K562 (cell line): Measurements from ENCODE around the gene STIM1. TPM values are rescaled to one million over a fixed set of nuclear protein-coding genes. Genes with fewer than 3 reads are reported as not detected.

Experiments used
- ATAC-seq: fragments of 200-7000 bp; cut with Tn5 transposase; 3 replicates; pipeline ENCODE4 v1.9.1; 2020; ENCODE audit warnings: moderate library complexity
- BruUV-seq: library from RNA; stranded (reverse); fragments of 400-500 nt; replicated peaks from 2 replicates; lab custom pipeline; 2021; lab: Mats Ljungman, UMichigan
- CTCF ChIA-PET: fragments of 300-600 bp; formaldehyde crosslinking; extraction: SDS; loops from one replicate; lab custom pipeline; 2021; ENCODE audit warnings: low intra/inter-chr PET ratio; lab: Yijun Ruan, JAX
- POLR2A ChIA-PET: fragments of 300-600, 350-650 bp; sonication (Branson Sonifier 250); formaldehyde crosslinking; extraction: SDS; loops from one replicate; lab custom pipeline; 2021; ENCODE audit warnings: antibody characterized with exemption, inconsistent platforms; lab: Yijun Ruan, JAX
- DNase-seq, 4 experiments: peaks; one replicate each; pipeline versions ENCODE4 v3.0.0 to v3.0.0-alpha.2; 2011 to 2018; ENCODE audit warnings: low spot score in 3 of 4, mixed read lengths in 3 of 4; ENCODE audit errors: extremely low read depth in 1 of 4
- FAIRE-seq: peaks from 2 replicates; lab custom pipeline; 2011; peaks lifted over from hg19 to GRCh38; lab: Jason Lieb, UNC
- H2AFZ ChIP-seq: 2 replicates; pipeline ENCODE4 v1.6.0; 2011; ENCODE audit warnings: low read depth, low read length, control low read depth, inconsistent platforms
- H3K27ac ChIP-seq: fragments of 200-600 bp; 3 replicates; pipeline ENCODE4 v1.8.0; 2011; ENCODE audit warnings: low read depth, mild to moderate bottlenecking, control low read depth, inconsistent platforms, low read length, moderate library complexity, mixed read lengths; ENCODE audit errors: extremely low read depth
- H3K27me3 ChIP-seq, 2 experiments: fragments of 300-600 bp in 1 of 2; 2 replicates in 1 of 2; 3 replicates in 1 of 2; pipeline versions ENCODE4 v1.6.0 to v1.8.0; 2011; ENCODE audit warnings: inconsistent platforms in 2 of 2, low read length in 2 of 2, mild to moderate bottlenecking in 1 of 2, mixed read lengths in 1 of 2, moderate library complexity in 1 of 2; ENCODE audit not compliant: control insufficient read depth in 2 of 2, insufficient read depth in 2 of 2
- H3K36me3 ChIP-seq: fragments of 300-600 bp; 3 replicates; pipeline ENCODE4 v1.8.0; 2011; ENCODE audit warnings: mild to moderate bottlenecking, low read length, inconsistent platforms; ENCODE audit not compliant: control insufficient read depth, insufficient read depth
- H3K4me1 ChIP-seq, 2 experiments: fragments of 200-600 bp in 1 of 2; replicated peaks in 1 of 2; 2 replicates in 1 of 2; 3 replicates in 1 of 2; pipeline versions ENCODE4 v1.5.1 to v1.8.0; 2011; ENCODE audit warnings: inconsistent platforms in 2 of 2, low read length in 2 of 2, mild to moderate bottlenecking in 1 of 2, mixed read lengths in 1 of 2, moderate library complexity in 1 of 2; ENCODE audit not compliant: control insufficient read depth in 2 of 2, insufficient read depth in 2 of 2
- H3K4me2 ChIP-seq: 2 replicates; pipeline ENCODE4 v1.6.1; 2011; ENCODE audit warnings: low read length, control low read depth, inconsistent platforms, mixed read lengths; ENCODE audit not compliant: insufficient read depth
- H3K4me3 ChIP-seq: fragments of 200-600 bp; sonication (generic), shearing (Covaris generic); 2 replicates; pipeline ENCODE4 v1.5.1; 2016; ENCODE audit warnings: control low read depth, inconsistent platforms
- H3K79me2 ChIP-seq: fragments of 200-600 bp; 3 replicates; pipeline ENCODE4 v1.8.0; 2011; ENCODE audit warnings: low read length, inconsistent platforms; ENCODE audit not compliant: control insufficient read depth, insufficient read depth
- H3K9ac ChIP-seq, 2 experiments: 2 replicates each; pipeline versions ENCODE4 v1.6.0 to v1.6.1; 2011; ENCODE audit warnings: low read depth in 2 of 2, low read length in 2 of 2, control low read depth in 1 of 2, inconsistent platforms in 1 of 2, mild to moderate bottlenecking in 1 of 2, mixed read lengths in 1 of 2; ENCODE audit not compliant: insufficient read depth in 1 of 2
- H3K9me1 ChIP-seq: one replicate; pipeline ENCODE4 v1.6.0; 2011; ENCODE audit warnings: inconsistent platforms, mild to moderate bottlenecking, low read length, moderate library complexity; ENCODE audit not compliant: control insufficient read depth, insufficient read depth
- H3K9me3 ChIP-seq: replicated peaks from 2 replicates; pipeline ENCODE4 v1.5.1; 2011; ENCODE audit warnings: low read depth, low read length, inconsistent platforms; ENCODE audit not compliant: control insufficient read depth, insufficient read depth
- H4K20me1 ChIP-seq: replicated peaks from 2 replicates; pipeline ENCODE4 v1.6.1; 2011; ENCODE audit warnings: low read length, inconsistent platforms, mixed read lengths; ENCODE audit not compliant: control insufficient read depth, insufficient read depth
- CBFA2T3 ChIP-seq: fragments of 450-650 bp; IDR thresholded peaks from 2 replicates; pipeline ENCODE4 v1.6.1; 2017
- DDX20 ChIP-seq: fragments of 450-650 bp; IDR thresholded peaks from 2 replicates; pipeline ENCODE4 v1.6.1; 2016; ENCODE audit warnings: missing genetic modification characterization, low read depth, mild to moderate bottlenecking, missing compliant biosample characterization, moderate library complexity
- DPF2 ChIP-seq: fragments of 450-650 bp; IDR thresholded peaks from 2 replicates; pipeline ENCODE4 v1.6.1; 2016
- EHMT2 ChIP-seq: fragments of 450-650 bp; IDR thresholded peaks from 2 replicates; pipeline ENCODE4 v1.6.1; 2018; ENCODE audit warnings: antibody characterized with exemption
- PKNOX1 ChIP-seq: fragments of 450-650 bp; IDR thresholded peaks from 2 replicates; pipeline ENCODE4 v1.6.1; 2016
- YY1 ChIP-seq, 3 experiments: IDR thresholded peaks; 2 replicates each; pipeline ENCODE4 v1.6.1; 2011; ENCODE audit warnings: low read length in 2 of 3, mild to moderate bottlenecking in 2 of 3, moderate library complexity in 2 of 3, borderline replicate concordance in 1 of 3, control low read depth in 1 of 3, low read depth in 1 of 3; ENCODE audit not compliant: insufficient read depth in 3 of 3, insufficient replicate concordance in 2 of 3, control insufficient read depth in 1 of 3, insufficient read length in 1 of 3; ENCODE audit errors: extremely low read depth in 1 of 3
- ZNF143 ChIP-seq: sonication (generic); formaldehyde crosslinking; IDR thresholded peaks from 2 replicates; pipeline ENCODE4 v1.9.0; 2022; ENCODE audit warnings: mild to moderate bottlenecking, missing genetic modification reagents
- ZNF311 ChIP-seq: fragments of 250-450 bp; sonication (Bioruptor Pico); IDR thresholded peaks from 2 replicates; pipeline ENCODE4 v1.4.0; 2020; ENCODE audit warnings: mild to moderate bottlenecking, moderate library complexity
- WGBS: fragments of 100-300 bp; shearing (Covaris generic); methylation state at CpG from one replicate; pipeline ENCODE4 v1.1.6; 2016; ENCODE audit warnings: low coverage, mixed read lengths; ENCODE audit not compliant: insufficient coverage; ENCODE audit errors: missing lambda C conversion rate; 5-methylcytosine and 5-hydroxymethylcytosine counted together
- in situ Hi-C: fragments of 300-500 bp; cut with MboI; formaldehyde crosslinking; loops from 4 replicates; pipeline ENCODE4 v1.15.0; 2018; ENCODE audit warnings: inconsistent platforms, mixed read lengths
- intact Hi-C: fragments of 100-400 bp; cut with micrococcal nuclease; formaldehyde crosslinking; loops from 2 replicates; pipeline ENCODE4 v1.14.2; 2022
- polyA plus RNA-seq, 8 experiments: library from polyadenylated mRNA; depleted of rRNA in 4 of 8; stranded (reverse) in 5 of 8; unstranded in 3 of 8; fragments of >200 nt; fragmentation: Nextera tagmentation in 2 of 8; fragmentation: Illumina TruSeq in 1 of 8; extraction: Ambion mirVana in 2 of 8; extraction: Trizol in 1 of 8; gene quantifications; 2 replicates each; pipeline versions ENCODE4 v1.2.1 to v1.2.3, GENCODE V29; 2011 to 2014; ENCODE audit warnings: inconsistent platforms in 1 of 8, missing spikeins in 1 of 8
- total RNA-seq, 7 experiments: library from RNA; depleted of rRNA in 6 of 7; stranded (reverse); fragments of >200 nt in 6 of 7; fragmentation: Illumina TruSeq in 2 of 7; extraction: Trizol in 2 of 7; gene quantifications; 2 replicates each; pipeline versions ENCODE4 v1.2.1 to v1.2.3, GENCODE V29; 2011 to 2021; ENCODE audit warnings: low replicate concordance in 1 of 7

STIM1 gene
- total and polyA plus RNA-seq, 9 of the 15 experiments (the other 6 are each of a cell fraction or from before 2014, with no cell fraction given), result 7.7 to 50.5 (median 22.5) TPM

GRCh38 chr11:3891751-3892150 is 36.3 kb downstream of the STIM1 start (continued):
- TF ChIP-seq PKNOX1 (no peak), ZNF311 (CRISPR knock-in tag) (no peak), DDX20 (tag) (no peak)

- 0 out of 3 replicates have a peak, but pooled peaks have one; percentile 12 for ATAC-seq
- Histone ChIP-seq H3K36me3 (no peaks in the 10 kb centered on the region), H3K4me3 (no peak overlapping the region), H3K4me2 (peak overlapping the region; percentile 49; the same call in 1 of the 2 replicates), H3K4me1 (peaks cover 19 to 38% of the 10 kb centered on the region in 2 experiments), H2AFZ (no peak overlapping the region), H3K9ac (no peak overlapping the region), H3K9me3 (no peaks in the 10 kb centered on the region), H3K27me3 (no peaks in the 10 kb centered on the region), H3K27ac (no peak overlapping the region), H3K9me1 (no peaks in the 10 kb centered on the region), H3K79me2 (peaks cover 77% of the 10 kb centered on the region), H4K20me1 (peaks cover 6% of the 10 kb centered on the region; the same call in 1 of the 2 replicates)
- BruUV-seq, result no TSS peak
- CTCF ChIA-PET, result no interaction called here
- POLR2A ChIA-PET, result interaction anchor here (0.6 to 0.9 kb wide), 3 partner anchors 9 to 257 kb away, joined by 3 read pairs; no protein-coding TSS in a partner anchor
- peak; percentile 79 for FAIRE-seq
- intact Hi-C loops, result loop anchor here (5.0 kb wide), 1 partner anchor 35 kb away; the partner anchor contains the start of gene STIM1
- WGBS, result 37% methylated on average over 2 of the region's 2 CpGs
- DNase-seq, result peak in 1 of 4 experiments; percentile 69
- in situ Hi-C loops, result no loop called here
- TF ChIP-seq ZNF143 (no peak), YY1 (IDR thresholded peaks at IDR 0.05; ENCODE audit: borderline replicate concordance in 1 of 3, control insufficient read depth in 1 of 3, extremely low read depth in 1 of 3, insufficient read depth in 3 of 3, insufficient read length in 1 of 3, insufficient replicate concordance in 2 of 3, low read depth in 1 of 3, low read length in 2 of 3) (peak in 1 of 3 experiments; percentile 49), EHMT2 (peak; percentile 72; the same call in 1 of the 2 replicates), DPF2 (0 out of 2 replicates have a peak, but pooled peaks have one; percentile 33), CBFA2T3 (peak; percentile 31)
These were observed 36.7 kb downstream of the STIM1 start for GRCh38 chr11:3892156-3892555.
